ENCODE data around the gene ZSCAN2. TPM values are rescaled to one million over a fixed set of nuclear protein-coding genes. Genes with fewer than 3 reads are reported as not detected.

ZSCAN2 gene
- total RNA-seq, 1 experiment from 2014 or later, result 6.4 TPM

- DNase-seq (ENCODE audit: low read depth), result peak; percentile 23
Measured at GRCh38 chr15:84598993-84599392, 1.8 kb upstream of the ZSCAN2 start.

- no peak for DNase-seq (ENCODE audit: low read depth)
Measured at GRCh38 chr15:84599906-84600305, 903 bp upstream of the ZSCAN2 start.

GRCh38 chr15:84600331-84600686 lies 500 bp upstream of the ZSCAN2 start:
- peak; percentile 79 for DNase-seq (ENCODE audit: low read depth)

GRCh38 chr15:84601555-84601838 lies 688 bp downstream of the ZSCAN2 start:
- no peak for DNase-seq (ENCODE audit: low read depth)

GRCh38 chr15:84603630-84604379 lies 3.0 kb downstream of the ZSCAN2 start:
- no peak for DNase-seq (ENCODE audit: low read depth)

GRCh38 chr15:84604826-84605553 lies 4.2 kb downstream of the ZSCAN2 start:
- DNase-seq (ENCODE audit: low read depth), result peak; percentile 14

- no peak for DNase-seq (ENCODE audit: low read depth)
Measured at GRCh38 chr15:84605554-84605882, 4.7 kb downstream of the ZSCAN2 start.

- no peak for DNase-seq (ENCODE audit: low read depth)
Measured at GRCh38 chr15:84606653-84607120, 5.9 kb downstream of the ZSCAN2 start.

- DNase-seq (ENCODE audit: low read depth), result no peak
Measured at GRCh38 chr15:84608707-84609284, 8.0 kb downstream of the ZSCAN2 start.

- DNase-seq (ENCODE audit: low read depth), result no peak
Measured at GRCh38 chr15:84609818-84610525, 9.2 kb downstream of the ZSCAN2 start.

- no peak for DNase-seq (ENCODE audit: low read depth)
Measured at GRCh38 chr15:84611631-84612030, 10.8 kb downstream of the ZSCAN2 start.

- DNase-seq (ENCODE audit: low read depth), result no peak
Measured at GRCh38 chr15:84616235-84616634, 15.4 kb downstream of the ZSCAN2 start.

- no peak for DNase-seq (ENCODE audit: low read depth)
Measured at GRCh38 chr15:84620626-84621025, 19.8 kb downstream of the ZSCAN2 start.

GRCh38 chr15:84621358-84621979 lies 20.7 kb downstream of the ZSCAN2 start:
- no peak for DNase-seq (ENCODE audit: low read depth)

GRCh38 chr15:84624359-84624758 lies 23.6 kb downstream of the ZSCAN2 start:
- DNase-seq (ENCODE audit: low read depth), result no peak

- DNase-seq (ENCODE audit: low read depth), result no peak
Measured at GRCh38 chr15:84625123-84625522, 24.3 kb downstream of the ZSCAN2 start.

GRCh38 chr15:84629033-84629432 lies 28.2 kb downstream of the ZSCAN2 start:
- no peak for DNase-seq (ENCODE audit: low read depth)

- no peak for DNase-seq (ENCODE audit: low read depth)
Measured at GRCh38 chr15:84631706-84632272, 31.0 kb downstream of the ZSCAN2 start.

- DNase-seq (ENCODE audit: low read depth), result peak; percentile 42
Measured at GRCh38 chr15:84633311-84634227, 32.8 kb downstream of the ZSCAN2 start.

GRCh38 chr15:84634228-84634837 lies 33.5 kb downstream of the ZSCAN2 start:
- DNase-seq (ENCODE audit: low read depth), result no peak
